Measurements from ENCODE around the gene NPIPA3. TPM values are rescaled to one million over a fixed set of nuclear protein-coding genes. Genes with fewer than 3 reads are reported as not detected.

NPIPA3 gene
- 0.36 and 0.40 TPM in 2 replicates for total RNA-seq

GRCh38 chr16:14703156-14704011, at the start of gene NPIPA3:
TSS of gene NPIPA3 (plus strand) at chr16:14703411. CDS start at chr16:14708944, 5,533 bp downstream.

GRCh38 chr16:14694129-14694528, 9.1 kb upstream of the NPIPA3 start, which contains the start of gene PLA2G10:
TSS of gene PLA2G10 (minus strand) at chr16:14694308. CDS start at chr16:14694229, 79 bp downstream.

GRCh38 chr16:14742273-14743128, 39.3 kb downstream of the NPIPA3 start, which contains the start of gene NPIPA2:
TSS of gene NPIPA2 (plus strand) at chr16:14742533. CDS start at chr16:14748066, 5,533 bp downstream.

Other genes starting within 250 kb of the NPIPA3 start
- gene PARN, start 73.2 kb upstream of the NPIPA3 start, total RNA-seq, result 34.4 and 45.2 TPM in 2 replicates
- gene BFAR, start 70.5 kb upstream of the NPIPA3 start, total RNA-seq, result 153 and 191 TPM in 2 replicates
- not detected in 2 replicates for gene PLA2G10, start 9.1 kb upstream of the NPIPA3 start, total RNA-seq
- gene NPIPA2, start 39.1 kb downstream of the NPIPA3 start, total RNA-seq, result 0.36 and 0.40 TPM in 2 replicates
- 156 and 166 TPM in 2 replicates for gene NOMO1, start 130.3 kb downstream of the NPIPA3 start, total RNA-seq
- gene NPIPA1, start 234.0 kb downstream of the NPIPA3 start, total RNA-seq, result 32.0 and 33.7 TPM in 2 replicates

Measured in thoracic aorta endothelial cell (primary cell).